DOHH2 (cell line): ENCODE data around the gene HS3ST5.

Experiments
- CTCF ChIP-seq: fragments of 200-600 bp; sonication (generic); IDR thresholded peaks from one replicate; pipeline ENCODE4 v1.5.1; 2014; ENCODE audit warnings: antibody characterized with exemption, mild to moderate bottlenecking, low read depth, low read length; ENCODE audit not compliant: poor library complexity, severe bottlenecking
- EZH2phosphoT487 ChIP-seq: fragments of 200-600 bp; sonication (generic); IDR thresholded peaks from 2 replicates; pipeline ENCODE4 v1.6.1; 2017; ENCODE audit warnings: borderline replicate concordance, mild to moderate bottlenecking, antibody characterized with exemption, low read length, moderate library complexity, mixed read lengths

- TF ChIP-seq CTCF = no peak
- TF ChIP-seq EZH2phosphoT487 = no peak
Measured at GRCh38 chr6:114227944-114228468, 114.8 kb downstream of the HS3ST5 start.
